ENCODE results near the gene HNMT. TPM values are rescaled to one million over a fixed set of nuclear protein-coding genes. Genes with fewer than 3 reads are reported as not detected.

The HNMT gene
- total and polyA plus RNA-seq, 2 of the 8 experiments (the other 6 are each of a cell fraction or from before 2014, with no cell fraction given) = 1.6 to 3.6 TPM

- no peaks in the 10 kb centered on the region for H3K27me3 ChIP-seq (replicated peaks in 1 of 4; ENCODE audit: control insufficient read depth in 3 of 4, extremely low read depth in 1 of 4, insufficient read depth in 3 of 4, low read length in 3 of 4)
- no peaks in the 10 kb centered on the region for H3K36me3 ChIP-seq (ENCODE audit: control insufficient read depth in 2 of 4, insufficient read depth in 4 of 4, low read length in 3 of 4)
- no peak overlapping the region for H2BK15ac ChIP-seq (ENCODE audit: low read length)
- H3K79me1 ChIP-seq (ENCODE audit: low read depth, low read length) = no peaks in the 10 kb centered on the region
- WGBS, 2 experiments (ENCODE audit: extremely low coverage in 1 of 2, insufficient coverage in 1 of 2, insufficient read length in 1 of 2, insufficient replicate concordance in 2 of 2, low coverage in 1 of 2, low lambda C conversion rate in 2 of 2, missing lambda C conversion rate in 1 of 2) = 80% methylated on average over 2 of the region's 2 CpGs; no CpG with 5 or more reads in 1 of the 2 experiments
- H2AK5ac ChIP-seq (ENCODE audit: low read depth, low read length) = no peak overlapping the region
- H3K27ac ChIP-seq (ENCODE audit: low read depth, low read length) = no peak overlapping the region
- H2BK120ac ChIP-seq (replicated peaks; ENCODE audit: low read depth, low read length) = no peak overlapping the region
- no peaks in the 10 kb centered on the region for H3K79me2 ChIP-seq (ENCODE audit: control insufficient read depth in 1 of 2, insufficient read depth in 2 of 2, low read length in 2 of 2)
- H3K4ac ChIP-seq (replicated peaks; ENCODE audit: insufficient read length, low read depth, low read length) = no peak overlapping the region
- H3K56ac ChIP-seq (replicated peaks; ENCODE audit: insufficient read length, low read depth, low read length) = no peak overlapping the region
- H3K4me2 ChIP-seq (ENCODE audit: insufficient read depth in 1 of 2, low read depth in 2 of 2, low read length in 2 of 2) = no peak overlapping the region
- H4K20me1 ChIP-seq (replicated peaks in 1 of 2; ENCODE audit: control insufficient read depth in 1 of 2, insufficient read depth in 2 of 2, low read length in 2 of 2) = peaks cover 0 to 2% of the 10 kb centered on the region in 2 experiments
- H2BK12ac ChIP-seq (ENCODE audit: low read depth, low read length) = no peak overlapping the region
- no peak overlapping the region for H4K5ac ChIP-seq (ENCODE audit: insufficient read length, low read depth, low read length)
- H2BK5ac ChIP-seq (ENCODE audit: low read depth, low read length) = no peak overlapping the region
- H3K23ac ChIP-seq (ENCODE audit: insufficient read length) = no peak overlapping the region
- ChIA-PET POLR2A (ENCODE audit: partially characterized antibody) (no interaction called here), CTCF (ENCODE audit: partially characterized antibody) (interaction anchor here (1.3 to 1.4 kb wide), 2 partner anchors 12 to 140 kb away, joined by 3 to 4 read pairs; no protein-coding TSS in a partner anchor)
- no peak overlapping the region for H4K8ac ChIP-seq (ENCODE audit: extremely low read depth, insufficient read depth, low read length)
- H3K4me1 ChIP-seq (replicated peaks in 1 of 4; ENCODE audit: control insufficient read depth in 3 of 4, insufficient read depth in 4 of 4, low read length in 3 of 4) = no peaks in the 10 kb centered on the region
- H3K23me2 ChIP-seq (ENCODE audit: low read depth, low read length) = no peaks in the 10 kb centered on the region
- no peak overlapping the region for H3K14ac ChIP-seq (ENCODE audit: insufficient read length)
- DNase-seq (ENCODE audit: low read depth in 1 of 2, low spot score in 2 of 2) (no peak), FAIRE-seq (no peak)
- H3K9me3 ChIP-seq (ENCODE audit: insufficient read depth in 2 of 2, low read depth in 1 of 2, low read length in 1 of 2) = no peaks in the 10 kb centered on the region
- no peak overlapping the region for H3K9ac ChIP-seq (replicated peaks in 1 of 4; ENCODE audit: extremely low read depth in 1 of 4, low read depth in 3 of 4, low read length in 3 of 4)
- no peak overlapping the region for H4K91ac ChIP-seq (replicated peaks; ENCODE audit: insufficient read length, low read length)
- no peak overlapping the region for H2AFZ ChIP-seq (ENCODE audit: low read length)
- no peak for TF ChIP-seq USF2 (IDR thresholded peaks at IDR 0.05; ENCODE audit: low read length)
- TF ChIP-seq SUZ12 (IDR thresholded peaks at IDR 0.05; ENCODE audit: low read length) = no peak
- no peak for TF ChIP-seq YY1 (IDR thresholded peaks at IDR 0.05; ENCODE audit: low read depth, low read length)
- no peak for TF ChIP-seq TCF12 (IDR thresholded peaks at IDR 0.05; ENCODE audit: low read depth, low read length)
- TF ChIP-seq TAF1 (IDR thresholded peaks at IDR 0.05; ENCODE audit: low read depth, low read length) = no peak
- H3K18ac ChIP-seq (ENCODE audit: extremely low read depth, low read length) = no peak overlapping the region
- no peak overlapping the region for H2BK20ac ChIP-seq (ENCODE audit: low read length)
- H3K4me3 ChIP-seq (ENCODE audit: extremely low read depth in 1 of 4, insufficient read depth in 2 of 4, low read depth in 3 of 4, low read length in 4 of 4) = no peak overlapping the region
These were observed 72.8 kb downstream of the HNMT start for GRCh38 chr2:138037090-138037489.
